NCI-H1048 (cell line): ENCODE data around the gene CCSER1.
"Not testable (repeated sequence)": the region's sequence is repeated elsewhere in the genome, so short reads cannot be mapped to it uniquely, and the experiment has no call there.

Experiments
- DNase-seq: peaks from one replicate; lab custom pipeline; 2025; lab: John Stamatoyannopoulos, UW

Gene CCSER1

GRCh38 chr4:91064157-91064853 lies 937.1 kb downstream of the CCSER1 start:
- DNase-seq: peak; percentile 72

- no peak for DNase-seq
Measured at GRCh38 chr4:91065117-91065516, 937.9 kb downstream of the CCSER1 start.

GRCh38 chr4:91070736-91071135 lies 943.5 kb downstream of the CCSER1 start:
- DNase-seq: no peak

GRCh38 chr4:91076147-91076546 lies 949.0 kb downstream of the CCSER1 start:
- no peak for DNase-seq

GRCh38 chr4:91085961-91086360 lies 958.8 kb downstream of the CCSER1 start:
- DNase-seq: no peak

- DNase-seq: no peak
Measured at GRCh38 chr4:91087743-91088142, 960.5 kb downstream of the CCSER1 start.

- no peak for DNase-seq
Measured at GRCh38 chr4:91089178-91089577, 962.0 kb downstream of the CCSER1 start.

GRCh38 chr4:91092398-91092980 lies 965.3 kb downstream of the CCSER1 start:
- no peak for DNase-seq

GRCh38 chr4:91094220-91094619 lies 967.0 kb downstream of the CCSER1 start:
- DNase-seq: not testable (repeated sequence)

GRCh38 chr4:91099666-91100065 lies 972.5 kb downstream of the CCSER1 start:
- DNase-seq: no peak

- DNase-seq: no peak
Measured at GRCh38 chr4:91108751-91109150, 981.6 kb downstream of the CCSER1 start.

- DNase-seq: no peak
Measured at GRCh38 chr4:91111556-91111955, 984.4 kb downstream of the CCSER1 start.

- DNase-seq: no peak
Measured at GRCh38 chr4:91113130-91113706, 986.0 kb downstream of the CCSER1 start.

- DNase-seq: no peak
Measured at GRCh38 chr4:91114386-91114785, 987.2 kb downstream of the CCSER1 start.

- DNase-seq: no peak
Measured at GRCh38 chr4:91116861-91117260, 989.7 kb downstream of the CCSER1 start.

GRCh38 chr4:91118597-91118996 lies 991.4 kb downstream of the CCSER1 start:
- no peak for DNase-seq

GRCh38 chr4:91123742-91124141 lies 996.5 kb downstream of the CCSER1 start:
- DNase-seq: no peak

GRCh38 chr4:91127192-91127591 lies 1000.0 kb downstream of the CCSER1 start:
- DNase-seq: no peak

- DNase-seq: no peak
Measured at GRCh38 chr4:91127831-91128230, 1000.6 kb downstream of the CCSER1 start.

- DNase-seq: no peak
Measured at GRCh38 chr4:91128519-91128918, 1001.3 kb downstream of the CCSER1 start.

GRCh38 chr4:91147067-91147466 lies 1019.9 kb downstream of the CCSER1 start:
- no peak for DNase-seq

GRCh38 chr4:91154041-91154440 lies 1026.8 kb downstream of the CCSER1 start:
- not testable (repeated sequence) for DNase-seq

GRCh38 chr4:91167864-91168653 lies 1040.9 kb downstream of the CCSER1 start:
- DNase-seq: not testable (repeated sequence)
